Anterior cingulate cortex (tissue), 58 donors: ENCODE measurements around the gene SCN3A.

ENCODE experiments used
- DNase-seq, 58 donors: peaks; one replicate each; lab custom pipeline; 2025; lab: John Stamatoyannopoulos, UW

Gene SCN3A

DNA sequence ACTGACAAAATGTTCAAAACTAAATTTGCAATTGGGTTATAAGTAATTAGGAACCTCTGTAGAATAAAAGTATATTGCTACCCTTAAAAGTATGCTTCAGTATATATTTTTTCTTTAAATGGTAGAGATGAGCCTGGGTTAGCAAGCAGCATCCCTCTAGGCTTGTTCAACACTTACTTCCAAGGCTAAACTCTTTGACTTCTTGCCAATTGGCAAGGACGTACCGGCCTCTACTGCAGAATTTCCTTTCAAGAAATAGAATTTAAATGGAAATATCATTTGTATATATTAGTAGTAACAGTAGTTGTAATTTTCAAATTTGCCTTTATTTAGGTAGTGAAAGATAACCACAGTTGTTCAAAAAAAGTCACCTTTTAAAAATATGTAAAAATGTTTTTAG, 143.4 kb downstream of the SCN3A start:
- DNase-seq, result no peak

GRCh38 chr2:165058476-165059265, 145.2 kb downstream of the SCN3A start:
- DNase-seq, result no peak

- no peak for DNase-seq
Measured at GRCh38 chr2:165057931-165058330, 145.9 kb downstream of the SCN3A start.

DNA sequence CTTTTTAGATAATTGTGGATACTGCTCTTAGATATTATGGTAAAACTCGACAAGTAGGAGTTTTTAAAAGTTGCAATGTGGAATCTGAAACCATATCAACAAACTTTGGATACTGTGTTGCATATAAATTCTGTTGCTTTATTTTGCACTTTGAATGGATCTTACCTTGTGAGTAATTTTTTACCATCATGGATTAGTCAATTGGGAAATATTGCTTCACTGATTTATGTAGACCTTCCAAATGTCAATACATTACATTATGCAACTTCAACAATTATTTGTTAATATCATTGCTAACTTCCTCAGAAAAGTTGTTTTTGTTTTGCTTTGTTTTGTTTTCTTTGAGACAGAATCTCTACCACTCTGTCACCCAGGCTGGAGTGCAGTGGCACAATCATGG, 146.5 kb downstream of the SCN3A start:
- DNase-seq, result no peak

DNA sequence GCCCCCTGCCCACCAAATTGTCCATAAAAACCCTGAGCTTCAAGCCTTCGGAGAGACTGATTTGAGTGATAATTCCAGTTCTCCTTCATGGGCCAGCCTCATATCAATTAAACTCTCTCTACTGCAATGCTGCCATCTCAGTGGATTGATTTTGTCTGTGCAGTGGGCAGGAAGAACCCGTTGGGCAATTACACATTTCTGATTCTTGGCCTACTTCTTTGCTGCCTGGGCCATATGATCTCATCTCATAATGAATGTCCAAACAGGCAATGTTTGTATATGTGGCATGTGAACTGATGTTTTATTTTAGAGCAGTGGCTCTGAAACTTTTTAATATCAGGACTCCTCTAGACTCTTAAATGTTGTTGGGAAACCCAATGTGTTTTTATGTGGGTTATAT, 147.3 kb downstream of the SCN3A start:
- no peak for DNase-seq

DNA sequence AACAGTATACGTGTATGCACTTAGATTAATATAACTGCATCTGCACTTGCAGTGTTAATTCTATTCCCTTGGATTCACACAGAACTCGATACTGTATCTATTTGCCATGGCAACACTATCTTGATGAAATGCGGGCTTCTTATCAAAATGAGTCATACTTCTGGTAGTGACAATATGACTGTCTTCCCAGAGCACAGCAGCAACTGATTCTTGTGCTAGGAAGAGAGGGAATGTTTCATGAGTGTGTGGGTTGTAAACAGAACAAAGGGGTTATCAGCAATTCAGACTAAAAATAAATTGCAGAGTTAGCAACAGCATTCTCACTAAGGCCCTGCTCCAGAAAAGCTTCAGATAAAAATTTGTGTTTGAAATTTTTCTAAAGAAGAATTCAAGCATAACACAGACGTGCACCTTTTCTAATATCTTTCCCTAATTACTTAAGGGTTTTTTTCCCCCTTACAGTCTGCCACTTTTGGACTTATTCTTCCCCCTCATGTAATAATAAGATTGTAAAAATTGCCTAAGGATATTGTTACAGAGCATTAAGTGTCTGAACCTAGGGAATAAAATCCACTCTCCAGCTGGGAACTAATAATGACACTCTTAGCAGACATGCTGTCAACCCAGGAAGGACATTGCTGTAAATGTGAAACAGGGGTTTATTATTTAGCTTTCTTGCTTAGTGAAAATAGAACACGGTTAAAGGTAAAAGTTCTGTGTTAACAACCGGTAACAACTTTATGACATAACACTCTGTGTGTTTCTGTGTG, 148.6 kb downstream of the SCN3A start:
- peak in 2 of 58 donors; percentile 20 to 25 for DNase-seq

- DNase-seq, result no peak
Measured at GRCh38 chr2:165054652-165055051, 149.2 kb downstream of the SCN3A start.

DNA sequence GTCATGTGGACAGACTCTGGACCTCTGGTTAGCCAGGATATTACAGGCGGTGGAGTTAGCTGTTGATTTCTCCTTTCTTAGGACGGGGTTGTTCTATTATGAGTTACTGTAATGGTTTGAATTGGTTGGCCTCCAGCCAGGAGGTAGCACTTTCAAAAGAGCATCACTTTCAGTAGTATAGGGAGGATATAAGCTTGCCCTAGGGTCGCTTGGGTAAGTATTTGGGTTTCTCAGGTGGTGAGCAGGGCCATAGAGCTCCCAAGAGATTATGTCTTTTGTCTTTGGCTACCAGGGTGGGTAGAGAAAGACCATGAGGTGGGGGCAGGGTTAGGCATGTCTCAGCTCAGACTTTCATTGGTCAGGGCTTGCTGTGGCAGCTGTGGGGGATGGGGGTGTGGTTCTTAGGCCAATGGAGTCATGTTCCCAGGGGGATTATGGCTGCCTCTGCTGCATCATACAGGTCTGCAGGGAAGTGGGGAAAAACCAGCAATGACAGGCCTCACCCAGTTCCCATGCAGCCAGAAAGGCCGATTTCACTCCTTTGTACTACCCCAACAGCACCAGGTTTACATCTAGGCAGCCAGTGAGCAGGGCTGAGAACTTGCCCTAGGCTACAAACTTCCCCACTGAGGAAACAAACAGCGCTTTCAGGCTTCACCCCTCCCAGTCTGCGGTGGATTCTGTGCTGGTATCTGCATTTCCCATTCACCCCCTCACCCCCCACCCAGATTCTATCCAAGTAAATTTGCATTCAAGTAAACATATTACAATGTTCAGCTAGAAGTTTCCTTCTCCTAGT, 159.1 kb downstream of the SCN3A start:
- no peak for DNase-seq
